Suppressor macrophage (primary cell): ENCODE results near the gene MTX3.

Experiments
- DNase-seq, 4 experiments: peaks; one replicate each; pipeline ENCODE4 v3.0.0-alpha.2; 2020 to 2022

The MTX3 gene

DNA sequence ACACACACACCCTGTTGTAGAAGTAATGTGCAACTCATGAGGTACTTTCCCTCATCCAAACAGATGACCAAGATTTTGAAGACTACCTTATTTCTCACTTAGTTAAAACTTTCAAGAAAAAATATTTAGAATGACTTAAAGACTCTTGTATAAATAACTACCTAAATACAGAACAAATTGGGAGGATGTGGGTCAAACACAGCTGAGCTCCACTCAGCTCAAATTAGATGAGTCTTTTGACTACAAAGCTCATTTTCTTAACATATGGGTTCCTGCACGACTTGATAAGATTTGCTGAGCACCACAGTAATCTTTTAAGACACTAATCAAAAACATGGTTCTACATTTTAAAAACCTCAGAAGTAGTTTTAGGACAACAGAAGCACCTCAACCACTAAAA, 8.9 kb downstream of the MTX3 start:
- no peak for DNase-seq

DNA sequence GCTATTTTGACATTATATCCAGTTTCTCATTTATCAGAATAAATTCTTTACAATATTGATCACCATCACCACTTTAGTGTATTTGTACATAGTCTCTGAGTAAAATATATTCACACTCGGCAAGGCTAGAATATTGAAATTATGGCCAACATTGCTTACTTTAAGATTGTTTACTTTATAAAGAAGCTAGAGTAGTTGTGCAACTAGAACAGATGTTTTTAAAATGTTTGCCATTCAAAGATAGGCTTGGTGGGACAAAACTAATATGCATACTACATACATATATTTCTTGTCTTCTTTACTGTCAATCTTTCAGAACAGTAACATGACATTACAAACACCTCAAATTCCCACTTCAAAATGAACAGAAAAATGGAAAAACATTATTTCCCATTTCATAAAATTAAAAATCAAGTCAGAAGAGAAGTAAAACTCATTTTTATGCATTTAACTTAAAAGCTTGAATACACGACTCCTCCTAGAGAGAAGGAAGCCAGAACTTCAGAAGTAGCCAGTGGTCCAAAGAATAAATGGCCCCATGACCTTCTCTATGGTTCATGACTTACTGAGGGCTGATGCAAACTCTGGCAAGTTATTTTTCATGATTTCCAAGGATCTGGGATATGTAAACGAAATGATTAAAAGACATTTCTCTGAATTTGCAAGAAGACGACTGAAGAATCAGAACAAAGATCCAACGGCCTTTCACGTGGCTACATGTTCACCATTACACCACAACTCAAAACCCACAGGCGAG, 14.1 kb downstream of the MTX3 start:
- no peak for DNase-seq

DNA sequence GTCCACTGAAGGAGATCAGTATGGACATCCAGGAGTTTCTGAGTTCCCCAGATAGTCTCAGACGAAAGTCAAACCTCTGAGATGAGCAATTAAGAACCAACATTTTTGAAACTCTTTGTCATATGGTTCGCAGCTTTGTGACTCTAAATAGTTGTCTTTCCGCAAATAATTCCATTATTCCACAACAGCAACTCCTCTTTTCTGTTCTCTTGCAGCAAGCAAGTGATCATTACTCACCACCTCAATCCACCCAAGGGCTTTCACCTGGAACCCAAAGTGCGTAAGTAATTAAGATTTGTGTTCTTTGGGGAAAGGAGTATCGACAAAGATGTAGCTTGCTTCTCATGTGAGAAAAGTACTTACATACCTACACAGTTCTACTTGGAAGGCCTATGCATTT, 15.6 kb downstream of the MTX3 start:
- DNase-seq = no peak

DNA sequence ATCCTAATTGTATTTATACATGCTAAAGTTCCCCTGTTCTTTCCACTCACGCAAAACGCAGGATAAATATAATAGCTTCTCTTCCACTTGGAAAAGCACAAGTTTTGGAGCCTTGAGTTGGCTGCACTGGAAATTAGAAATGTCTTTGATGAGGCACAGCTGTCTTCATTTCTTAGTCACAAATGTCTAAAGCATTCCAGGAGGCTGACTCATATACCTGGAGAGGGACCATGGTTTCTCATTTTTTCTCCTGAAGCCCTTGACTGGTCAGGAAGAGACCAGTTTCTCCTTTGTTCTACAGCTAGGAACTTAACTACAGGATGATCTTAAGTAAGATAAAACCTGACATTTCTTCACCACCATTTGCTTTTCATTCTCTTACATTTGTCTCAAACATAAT, 16.2 kb downstream of the MTX3 start:
- DNase-seq = no peak

DNA sequence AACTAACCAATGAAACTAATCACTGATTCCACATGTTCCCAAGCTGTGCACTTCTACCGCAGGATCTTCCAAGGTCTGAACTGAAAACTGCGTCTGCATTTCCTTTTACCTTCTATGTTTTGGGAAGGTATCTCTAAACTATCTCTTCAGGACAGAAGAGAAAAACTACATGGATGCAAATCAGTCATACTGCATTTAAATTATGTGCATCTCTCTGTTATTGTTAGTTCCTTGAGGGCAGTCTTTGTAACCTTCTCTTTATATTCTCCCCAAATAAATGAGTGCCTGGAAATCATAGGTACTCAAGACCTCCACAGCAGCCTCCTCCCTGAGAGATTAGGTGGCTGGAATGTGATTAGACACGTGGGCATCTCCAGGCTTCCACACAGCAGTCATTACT, 17.1 kb downstream of the MTX3 start:
- no peak for DNase-seq

DNA sequence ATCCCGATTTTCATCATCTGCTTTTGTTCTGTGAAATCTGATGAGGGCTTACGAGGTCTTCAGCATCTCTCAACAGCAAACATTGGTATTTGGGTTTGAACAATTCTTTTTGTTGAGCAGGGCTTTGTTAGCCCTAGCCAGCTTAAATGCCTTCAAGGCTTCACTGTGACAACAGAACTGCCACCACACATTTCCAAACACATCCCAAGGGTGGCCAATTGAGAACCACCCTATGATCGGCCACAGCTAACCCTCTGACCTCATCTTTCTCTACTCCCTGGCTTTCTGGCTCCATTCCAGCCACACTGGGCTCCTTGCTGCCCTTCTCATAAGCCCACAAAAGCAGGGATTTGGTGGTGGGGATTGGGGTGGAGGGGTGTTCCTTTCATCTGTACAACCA, 17.6 kb downstream of the MTX3 start:
- DNase-seq = no peak

DNA sequence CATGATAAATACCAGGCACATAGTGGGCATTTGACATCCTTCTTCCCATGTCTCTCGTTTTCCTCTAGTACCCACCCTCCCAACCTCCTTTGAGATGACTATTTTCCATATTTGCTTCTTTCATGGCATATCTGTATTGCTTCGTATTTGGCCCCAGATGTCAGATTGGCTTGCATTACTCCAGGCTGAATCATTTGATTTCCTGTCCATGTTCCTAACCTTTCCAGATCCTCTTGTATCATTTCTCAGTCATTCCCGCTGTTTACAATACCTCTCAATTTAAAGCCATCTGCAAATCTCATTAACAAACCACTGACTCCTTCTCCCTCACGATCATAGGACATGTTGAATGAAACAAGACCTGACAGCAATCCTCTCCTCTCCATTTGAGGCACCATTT, 19.9 kb downstream of the MTX3 start:
- no peak for DNase-seq

DNA sequence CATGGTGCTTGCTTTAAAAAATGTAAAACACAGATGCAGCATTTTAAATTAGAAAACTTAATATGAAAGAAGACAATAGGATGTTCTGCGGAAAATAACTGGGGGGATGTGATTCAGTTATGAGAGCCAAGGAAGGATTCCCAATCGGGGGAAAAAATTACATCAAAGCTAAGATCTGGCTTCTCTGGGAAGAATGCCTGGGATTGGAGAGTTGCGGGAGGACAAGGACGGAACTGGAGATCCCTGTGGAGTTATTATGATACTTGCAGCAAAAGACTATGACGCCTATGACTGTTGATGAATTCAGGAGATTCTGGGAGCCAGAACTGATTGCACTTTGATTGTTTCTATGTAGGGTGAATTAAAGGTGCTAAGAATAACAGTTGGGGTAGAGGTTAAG, 24.6 kb downstream of the MTX3 start:
- no peak for DNase-seq

DNA sequence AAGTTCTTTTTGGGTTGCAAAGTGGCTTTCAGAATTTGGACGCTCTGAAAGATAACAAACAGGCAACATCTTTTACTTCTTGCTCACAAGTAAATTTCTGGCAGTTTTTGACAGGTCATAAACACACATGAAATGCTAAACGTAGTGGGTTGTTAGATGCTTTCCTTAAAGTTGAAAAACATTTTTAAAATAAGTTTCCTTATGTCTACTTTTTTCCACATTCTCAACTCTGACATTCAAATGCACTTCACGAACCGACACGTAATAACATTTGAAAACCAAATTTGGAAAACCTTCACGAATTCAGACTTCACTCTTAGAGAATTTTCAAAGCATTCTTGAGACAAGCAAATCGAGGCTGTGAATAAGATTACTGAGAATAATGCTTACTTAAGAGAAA, 26.9 kb downstream of the MTX3 start:
- DNase-seq = no peak

DNA sequence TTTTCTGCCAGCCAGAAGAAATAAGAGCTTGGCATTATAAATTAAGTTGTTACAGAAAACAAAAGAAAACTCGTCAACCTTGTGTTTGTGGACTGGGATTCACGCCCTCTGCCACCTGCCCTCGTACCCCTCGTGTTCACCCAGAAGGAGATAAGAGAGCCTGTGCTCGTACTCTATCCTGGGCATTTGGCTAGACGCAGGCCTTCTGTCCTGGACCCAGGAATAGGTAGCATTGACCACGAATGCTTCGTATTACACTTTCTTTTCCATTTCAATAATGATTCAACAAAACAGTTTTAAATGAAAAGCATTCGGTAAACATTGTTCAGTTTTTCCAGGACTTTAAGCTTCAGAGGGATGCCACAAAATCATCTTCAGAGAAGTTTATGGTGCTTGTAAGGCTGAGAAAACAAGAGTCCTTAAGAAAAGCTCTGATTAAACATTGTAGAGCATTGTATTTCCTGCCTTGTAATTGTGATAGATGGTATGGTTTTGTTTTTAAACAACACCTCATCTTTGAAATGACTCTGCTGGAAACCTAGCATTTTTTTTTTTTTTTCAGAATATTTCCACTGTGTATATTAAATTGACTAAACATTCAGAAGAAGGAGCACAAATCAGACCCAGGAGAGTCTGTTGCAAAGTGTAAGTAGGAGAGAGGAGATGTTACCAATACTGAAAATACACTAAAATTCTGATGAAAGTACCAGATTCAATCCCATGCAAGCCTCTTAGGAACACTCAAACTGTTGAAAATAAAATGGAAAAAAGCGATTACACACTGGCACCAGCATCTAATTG, 27.6 kb downstream of the MTX3 start:
- DNase-seq = no peak

DNA sequence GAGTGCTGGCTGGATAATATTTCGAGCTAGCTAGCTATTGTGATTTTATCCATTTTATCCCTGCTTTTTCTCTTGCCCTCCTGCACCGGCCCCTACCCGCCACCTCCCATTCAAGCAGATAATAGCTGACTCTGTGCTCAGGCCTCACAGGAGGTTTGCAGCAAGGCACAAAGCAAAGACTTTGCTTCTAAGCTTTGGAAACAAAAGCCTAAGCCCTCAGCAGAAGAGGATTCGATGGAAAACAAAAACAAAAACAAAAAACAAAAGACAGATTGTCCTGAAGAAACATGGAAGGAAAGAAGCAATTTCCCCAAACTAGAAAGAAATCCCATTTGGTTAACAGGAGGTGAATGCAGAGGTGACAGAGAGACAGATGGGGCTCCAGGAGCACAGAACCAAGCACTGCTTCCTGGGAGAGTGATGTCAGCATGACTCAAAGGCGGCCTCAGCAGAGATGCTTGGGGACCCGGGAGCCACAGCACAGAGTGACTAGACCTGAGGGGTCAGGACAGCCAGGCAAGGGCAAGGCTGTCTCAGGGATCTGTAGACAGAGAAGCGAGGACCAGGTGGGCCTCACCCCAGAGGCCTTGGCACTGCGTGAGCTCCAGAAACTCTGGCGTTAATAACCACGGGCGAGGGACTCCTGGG, 28.4 kb downstream of the MTX3 start:
- DNase-seq = peak in 1 of 4 experiments; percentile 5

DNA sequence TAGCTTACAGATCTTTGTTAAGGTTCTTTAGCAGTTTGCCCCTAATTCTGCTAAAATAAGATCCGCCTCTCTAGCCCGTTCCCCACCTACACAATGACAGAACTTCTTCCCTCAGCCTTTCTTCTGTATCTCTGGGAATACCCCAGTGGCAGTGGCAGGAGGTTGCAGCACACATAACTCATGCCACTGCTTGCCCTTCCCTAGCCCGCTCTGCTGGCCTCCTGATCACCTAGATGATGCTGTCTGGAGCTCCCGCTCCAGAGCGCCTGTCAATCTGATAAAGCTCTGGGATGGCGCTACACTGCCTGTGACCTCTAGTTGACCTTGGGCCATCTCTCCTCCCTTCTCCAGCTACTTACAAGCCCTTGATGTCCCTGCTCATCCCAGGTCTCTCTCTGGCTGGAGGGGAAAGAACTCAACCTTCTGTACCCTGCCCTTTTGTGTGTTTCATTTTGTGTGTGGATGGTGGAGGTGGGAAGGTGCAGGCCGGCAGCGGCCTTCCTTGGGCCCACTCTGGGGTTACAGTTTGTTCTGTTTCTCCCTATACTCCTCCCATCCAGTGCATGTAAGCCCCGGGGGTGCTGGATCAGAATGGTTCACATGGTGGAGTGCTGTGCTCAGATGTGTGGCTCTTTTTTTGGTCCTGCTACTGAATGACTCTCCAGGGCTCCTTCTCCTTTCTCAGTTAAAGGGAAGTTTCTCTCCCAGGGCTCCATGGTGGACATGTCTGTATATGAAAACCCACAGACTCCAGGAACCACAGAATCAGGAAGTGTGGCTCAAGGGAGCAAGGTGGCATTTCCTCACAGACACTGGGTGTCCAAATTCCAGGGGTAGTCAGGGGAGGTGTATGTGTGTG, 29.1 kb downstream of the MTX3 start:
- DNase-seq = peak; percentile 66 to 81 (median 76)

DNA sequence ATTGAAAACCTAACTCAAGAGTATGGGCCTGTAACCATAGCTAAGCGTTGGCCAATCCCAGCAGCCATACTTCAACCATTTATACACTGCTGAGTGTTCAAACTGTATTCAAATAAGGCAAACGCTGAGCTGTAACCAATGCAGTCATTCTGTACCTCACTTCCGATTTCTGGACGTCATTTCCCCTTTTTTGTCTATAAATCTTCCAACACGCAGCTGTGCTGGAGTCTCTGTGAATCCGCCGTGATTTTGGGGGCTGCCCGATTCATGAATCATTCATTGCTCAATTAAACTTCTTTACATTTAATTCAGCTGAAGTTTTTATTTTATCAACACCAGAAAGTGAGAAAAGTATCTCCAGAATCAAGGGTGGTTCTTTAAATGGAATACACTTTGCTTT, 31.7 kb downstream of the MTX3 start:
- peak in 1 of 4 experiments; percentile 14 for DNase-seq

DNA sequence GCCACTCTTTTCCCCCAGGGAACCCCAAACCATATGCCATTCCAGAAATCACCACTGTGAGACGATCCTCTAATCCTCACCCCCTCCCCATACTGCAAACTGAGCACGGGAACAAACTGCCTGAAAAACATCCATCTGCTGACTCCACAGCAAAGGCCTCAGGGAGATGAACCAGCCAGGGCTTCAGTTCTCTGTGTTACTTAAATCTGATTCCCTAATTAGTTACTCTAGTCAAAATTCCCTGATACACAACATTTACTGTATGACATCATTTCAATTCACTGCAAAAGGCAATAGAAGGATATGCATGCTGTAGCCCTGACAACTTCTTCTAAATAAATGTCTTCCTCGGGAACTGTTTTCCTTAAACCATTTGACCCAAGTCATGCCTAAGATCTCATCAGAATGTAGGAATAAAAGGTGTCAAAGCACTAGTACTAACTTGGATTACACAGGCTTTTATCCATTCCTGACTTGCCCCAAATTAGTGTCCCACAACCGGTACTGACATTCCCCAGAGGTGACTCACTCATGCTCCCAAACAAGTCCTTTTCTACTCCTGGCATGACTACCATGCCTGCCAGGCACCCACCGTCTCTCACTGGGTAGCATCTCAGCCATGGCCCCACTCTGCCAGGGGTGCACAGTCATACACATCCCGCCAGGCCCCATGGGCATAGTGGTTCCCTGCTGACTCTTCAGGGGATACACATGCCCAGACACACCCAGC, 35.0 kb downstream of the MTX3 start:
- no peak for DNase-seq

DNA sequence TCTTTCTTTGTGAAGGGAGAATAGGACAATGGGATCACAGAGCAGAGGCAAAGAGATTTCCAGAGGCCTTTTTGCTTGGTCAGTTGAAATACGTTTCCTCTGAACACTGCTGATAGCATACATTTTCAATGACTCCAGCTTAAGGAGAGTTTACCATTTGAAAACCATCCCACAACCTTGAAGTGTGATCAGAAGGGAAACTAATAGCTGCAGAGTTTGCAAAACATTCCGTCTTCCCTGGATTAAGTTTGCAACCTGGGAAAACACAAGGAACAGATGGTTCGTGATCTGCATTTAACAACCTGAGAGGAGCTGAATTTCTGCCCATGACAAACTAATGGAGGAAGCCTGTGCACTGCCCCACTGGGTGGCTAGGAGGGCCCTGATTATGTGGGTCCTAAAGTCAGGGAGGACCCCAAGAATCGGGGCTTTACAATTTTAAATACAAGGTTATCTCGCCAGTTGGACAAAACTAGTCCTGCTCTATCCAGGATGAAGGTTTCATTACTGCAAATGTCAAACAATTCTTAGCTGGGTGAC, 35.6 kb downstream of the MTX3 start:
- DNase-seq = no peak

DNA sequence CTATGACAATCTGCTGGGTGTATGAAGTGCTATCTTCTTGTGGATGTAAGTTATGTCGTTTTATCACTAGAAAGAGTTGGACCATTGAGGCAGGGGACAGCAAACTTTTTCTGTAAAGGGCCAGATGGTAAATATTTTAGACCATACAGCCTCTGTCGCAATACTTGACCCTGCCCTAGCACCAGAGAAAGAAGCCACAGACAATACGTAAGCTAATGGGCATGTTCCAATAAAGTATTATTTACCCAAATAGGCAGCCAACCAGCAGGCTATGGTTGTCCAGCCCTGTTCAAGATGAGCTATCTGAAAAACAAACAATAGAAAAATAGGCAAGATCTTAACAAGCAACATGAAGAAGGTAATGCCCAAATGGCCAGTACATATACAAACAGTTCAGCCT, 36.4 kb downstream of the MTX3 start:
- no peak for DNase-seq

DNA sequence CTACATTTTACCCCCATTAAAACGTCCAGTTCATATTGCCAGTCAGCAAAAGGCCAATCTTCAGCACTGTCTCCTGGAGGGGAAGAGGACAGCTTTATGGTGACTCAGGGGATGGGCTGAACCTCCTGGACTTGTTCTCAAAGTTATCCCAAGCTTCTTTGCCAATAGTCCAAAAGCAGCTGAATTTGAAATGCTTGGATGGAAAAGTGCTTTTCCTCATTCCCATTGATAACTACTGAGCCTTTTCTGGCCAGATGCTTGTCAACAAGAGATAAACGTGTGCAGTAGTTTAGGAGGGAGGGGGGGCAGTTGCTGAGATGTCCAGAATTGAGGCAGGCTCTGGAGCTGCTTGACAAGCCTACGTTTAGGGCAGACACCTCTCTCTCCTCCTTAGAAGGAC, 43.5 kb downstream of the MTX3 start:
- DNase-seq = no peak

DNA sequence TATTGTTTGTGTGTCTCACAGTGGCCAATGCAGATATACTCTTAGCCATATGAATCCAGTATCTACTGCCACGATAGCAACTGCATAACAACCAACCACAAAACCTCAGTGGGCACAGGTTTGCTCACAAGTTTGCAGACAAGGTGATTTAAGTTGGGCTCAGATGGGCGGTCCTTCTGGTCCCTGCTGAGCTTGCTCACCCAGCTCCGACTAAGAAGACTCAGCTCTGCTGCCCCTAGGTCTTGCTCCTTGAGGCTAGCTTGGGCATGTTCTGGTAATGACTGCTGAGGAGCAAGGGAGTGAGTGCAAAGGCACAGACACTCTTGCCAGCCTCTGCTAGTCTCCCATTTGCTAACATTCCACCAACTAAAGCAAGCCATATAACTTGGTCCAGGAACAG, 52.6 kb downstream of the MTX3 start:
- DNase-seq = no peak

DNA sequence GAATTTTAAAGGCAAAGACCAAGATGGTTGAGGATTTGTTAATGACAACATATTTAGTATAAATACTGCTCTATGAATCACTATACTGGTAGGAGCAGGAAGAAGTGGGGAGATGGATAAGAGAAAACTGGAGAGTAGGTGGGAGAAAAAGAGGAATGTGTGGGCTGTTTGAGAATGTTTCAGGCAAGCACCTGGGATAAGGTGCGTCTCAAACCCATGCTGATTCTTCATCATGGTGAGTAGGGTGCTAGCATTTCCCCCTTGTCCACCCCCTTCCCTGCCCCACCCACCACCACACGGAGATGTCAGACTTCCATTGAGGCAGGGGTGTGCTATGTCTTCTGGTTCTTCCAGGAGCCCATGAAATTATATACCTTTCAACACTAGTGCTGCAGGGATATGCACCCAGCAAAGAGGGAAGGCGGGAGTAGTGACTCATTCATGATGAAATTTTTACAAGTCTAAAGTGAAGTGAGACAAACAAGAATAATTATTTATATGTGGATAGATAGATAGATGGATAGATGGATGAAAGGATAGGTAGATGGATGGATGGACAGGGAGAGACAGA, 54.3 kb downstream of the MTX3 start:
- no peak for DNase-seq

DNA sequence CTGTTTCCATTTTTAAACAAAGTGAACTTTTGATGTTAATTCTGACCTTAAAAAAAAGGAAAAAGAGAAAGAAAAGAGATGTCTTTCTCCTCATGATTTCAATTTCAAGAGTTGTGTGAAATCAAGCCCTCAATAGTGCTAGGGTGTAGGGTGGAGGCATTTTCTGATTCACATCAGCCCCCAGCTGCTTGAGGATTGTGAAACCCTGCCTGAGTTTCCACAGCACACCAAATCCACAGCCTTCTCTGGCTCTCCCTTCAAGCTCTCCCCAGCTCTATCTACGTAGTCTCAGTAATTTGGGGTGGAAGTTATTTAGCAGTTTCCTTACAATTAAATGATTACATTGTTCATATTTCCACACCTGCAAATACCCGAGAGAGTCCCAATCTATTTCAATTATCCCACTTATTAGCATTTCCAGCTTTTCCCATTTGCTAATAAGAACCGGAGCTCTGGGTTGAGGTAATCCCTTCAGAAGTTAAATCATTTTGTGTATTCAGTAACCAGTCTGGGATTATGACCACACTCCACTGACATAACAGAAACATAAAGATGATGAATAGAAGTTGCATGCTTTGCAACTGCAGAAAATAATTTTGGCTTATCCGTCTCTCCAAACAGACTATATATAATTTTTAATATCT, 54.9 kb downstream of the MTX3 start:
- DNase-seq = no peak

DNA sequence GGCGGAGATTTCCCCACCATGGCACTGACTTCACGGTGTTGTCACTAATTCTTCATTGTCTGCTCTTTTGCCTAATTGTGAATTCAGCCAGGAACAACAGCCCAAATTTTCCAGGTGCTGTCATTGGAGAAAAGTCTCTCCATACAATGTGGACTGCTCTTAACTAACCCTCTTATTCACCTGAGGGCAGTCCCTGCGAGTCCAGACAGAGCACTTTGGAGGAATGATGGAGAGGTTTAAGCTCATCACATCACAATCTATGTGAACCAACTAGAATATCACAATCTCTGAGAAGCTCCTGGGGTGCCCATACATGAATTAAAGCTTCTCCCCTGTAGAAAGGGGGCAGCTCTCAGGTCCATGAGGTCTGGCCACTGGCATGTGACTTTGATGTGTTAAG, 56.4 kb downstream of the MTX3 start:
- DNase-seq = no peak
